ENCODE results near the gene PRKCE.
A peak's percentile ranks its signal among the peaks of the same experiment; 100 is the strongest.

GRCh38 chr2:46062637-46063412 is 411.4 kb downstream of the PRKCE start:
- TF ChIP-seq CTCF (IDR thresholded peaks at IDR 0.05) (peak; percentile 74 to 93 (median 84)), POLR2AphosphoS5 (IDR thresholded peaks at IDR 0.05) (peak in 3 of 4 donors; percentile 41 to 48 (median 45)), POLR2A (IDR thresholded peaks at IDR 0.05) (no peak), EP300 (IDR thresholded peaks at IDR 0.05) (no peak)

Measured in sigmoid colon (tissue), 4 donors.